CD14-positive monocyte (primary cell): ENCODE measurements around the gene CMPK1. TPM values are rescaled to one million over a fixed set of nuclear protein-coding genes. Genes with fewer than 3 reads are reported as not detected.
"Not testable (repeated sequence)": the region's sequence is repeated elsewhere in the genome, so short reads cannot be mapped to it uniquely, and the experiment has no call there.

Experiments used
- DNase-seq, 3 donors: peaks; one replicate each; pipeline ENCODE4 v3.0.0-alpha.2; 2011 to 2022
- H2AFZ ChIP-seq: 2 replicates; pipeline ENCODE4 v1.6.0; 2012; ENCODE audit warnings: mild to moderate bottlenecking, low read depth, low read length, inconsistent platforms; ENCODE audit not compliant: insufficient read depth, poor library complexity, severe bottlenecking
- H3K27ac ChIP-seq, 2 donors: 1 replicate in 1 of 2; 2 replicates in 1 of 2; pipeline ENCODE4 v1.5.1; 2012 to 2013; ENCODE audit warnings: low read length in 2 of 2, control low read depth in 1 of 2, inconsistent platforms in 1 of 2, low read depth in 1 of 2, mild to moderate bottlenecking in 1 of 2
- H3K27me3 ChIP-seq, 2 donors: one replicate each; pipeline versions ENCODE4 v1.6.0 to v1.6.1; 2011 to 2013; ENCODE audit warnings: low read length in 2 of 2; ENCODE audit not compliant: control insufficient read depth in 2 of 2, insufficient read depth in 2 of 2
- H3K36me3 ChIP-seq, 2 donors: replicated peaks in 1 of 2; 1 replicate in 1 of 2; 2 replicates in 1 of 2; pipeline versions ENCODE4 v1.5.1 to v1.6.1; 2012 to 2013; ENCODE audit warnings: low read length in 2 of 2, control low read depth in 1 of 2, inconsistent platforms in 1 of 2, mild to moderate bottlenecking in 1 of 2; ENCODE audit not compliant: insufficient read depth in 2 of 2, control insufficient read depth in 1 of 2
- H3K4me1 ChIP-seq, 2 donors: 1 replicate in 1 of 2; 2 replicates in 1 of 2; pipeline versions ENCODE4 v1.5.1 to v1.6.1; 2012 to 2013; ENCODE audit warnings: low read length in 2 of 2, control low read depth in 1 of 2, inconsistent platforms in 1 of 2, mild to moderate bottlenecking in 1 of 2, moderate library complexity in 1 of 2; ENCODE audit not compliant: insufficient read depth in 2 of 2, control insufficient read depth in 1 of 2
- H3K4me2 ChIP-seq: replicated peaks from 2 replicates; pipeline ENCODE3; 2012; ENCODE audit warnings: low read length, moderate library complexity, mild to moderate bottlenecking; ENCODE audit not compliant: poor library complexity, severe bottlenecking; ENCODE audit errors: extremely low read depth
- H3K4me3 ChIP-seq, 3 experiments: fragments of 200-600 bp in 1 of 3; sonication (generic) in 1 of 3; replicated peaks in 1 of 3; 1 replicate in 2 of 3; 2 replicates in 1 of 3; pipeline ENCODE4 v1.5.1; 2011 to 2013; ENCODE audit warnings: low read length in 3 of 3, mild to moderate bottlenecking in 3 of 3, control low read depth in 2 of 3, low read depth in 2 of 3, inconsistent platforms in 1 of 3, moderate library complexity in 1 of 3
- H3K79me2 ChIP-seq: 2 replicates; pipeline ENCODE4 v1.6.0; 2012; ENCODE audit warnings: mild to moderate bottlenecking, control low read depth, inconsistent platforms, low read length, moderate library complexity; ENCODE audit not compliant: insufficient read depth
- H3K9ac ChIP-seq: 2 replicates; pipeline ENCODE4 v1.6.0; 2017; ENCODE audit warnings: low read length, mild to moderate bottlenecking; ENCODE audit not compliant: insufficient read depth, poor library complexity, severe bottlenecking
- H3K9me3 ChIP-seq, 2 donors: replicated peaks in 1 of 2; 1 replicate in 1 of 2; 2 replicates in 1 of 2; pipeline versions ENCODE4 v1.5.1 to v1.6.1; 2012 to 2013; ENCODE audit warnings: low read length in 2 of 2, control low read depth in 1 of 2; ENCODE audit not compliant: control insufficient read depth in 1 of 2, insufficient read depth in 1 of 2
- H4K20me1 ChIP-seq: 2 replicates; pipeline ENCODE4 v1.6.0; 2012; ENCODE audit warnings: mild to moderate bottlenecking, low read length, control low read depth, moderate library complexity; ENCODE audit not compliant: insufficient read depth
- H3K27ac Mint-ChIP-seq, 7 donors: one replicate each; pipeline ENCODE4 v1.8.0; 2020; ENCODE audit warnings: mild to moderate bottlenecking in 7 of 7, mixed read lengths in 7 of 7, moderate library complexity in 6 of 7, inconsistent platforms in 2 of 7
- H3K27me3 Mint-ChIP-seq, 3 donors: one replicate each; pipeline ENCODE4 v1.8.0; 2021 to 2022; ENCODE audit warnings: low read depth in 3 of 3, mild to moderate bottlenecking in 3 of 3, mixed read lengths in 3 of 3, moderate library complexity in 3 of 3, inconsistent platforms in 1 of 3
- H3K36me3 Mint-ChIP-seq, 2 donors: one replicate each; pipeline ENCODE4 v1.8.0; 2020; ENCODE audit warnings: mixed read lengths in 2 of 2, inconsistent platforms in 1 of 2, mild to moderate bottlenecking in 1 of 2
- H3K4me1 Mint-ChIP-seq: one replicate; pipeline ENCODE4 v1.8.0; 2020; ENCODE audit warnings: mild to moderate bottlenecking, mixed read lengths
- H3K4me3 Mint-ChIP-seq, 2 donors: one replicate each; pipeline ENCODE4 v1.8.0; 2020; ENCODE audit warnings: mild to moderate bottlenecking in 2 of 2, mixed read lengths in 2 of 2, moderate library complexity in 1 of 2
- H3K9me3 Mint-ChIP-seq, 7 donors: one replicate each; pipeline ENCODE4 v1.8.0; 2020 to 2022; ENCODE audit warnings: mixed read lengths in 7 of 7, mild to moderate bottlenecking in 6 of 7, moderate library complexity in 6 of 7, inconsistent platforms in 2 of 7
- CTCF ChIP-seq: fragments of 200-600 bp; IDR thresholded peaks from one replicate; pipeline ENCODE4 v1.8.0; 2022; ENCODE audit warnings: antibody characterized with exemption, mild to moderate bottlenecking
- whole genome bisulfite sequencing: methylation state at CpG from one replicate; pipeline ENCODE4 v1.1.5; 2013; ENCODE audit warnings: missing lambda C conversion rate; ENCODE audit not compliant: insufficient coverage; 5-methylcytosine and 5-hydroxymethylcytosine counted together
- intact Hi-C, 2 donors: fragments of 100-400 bp; cut with micrococcal nuclease; formaldehyde crosslinking; loops; one replicate each; pipeline versions ENCODE4 v1.15.0 to v1.15.1; 2023
- polyA minus RNA-seq: library from RNA; depleted of rRNA, polyadenylated mRNA; stranded (reverse); fragments of >200 nt; gene quantifications from 2 replicates; pipeline ENCODE4 v1.2.3, GENCODE V29; 2012
- polyA plus RNA-seq, 3 donors: library from polyadenylated mRNA; depleted of rRNA in 1 of 3; unstranded in 2 of 3; stranded (reverse) in 1 of 3; fragments of 300-500 nt in 2 of 3; fragments of >200 nt in 1 of 3; fragmentation: Illumina TruSeq in 2 of 3; gene quantifications; 1 replicate in 2 of 3; 2 replicates in 1 of 3; pipeline ENCODE4 v1.2.3, GENCODE V29; 2012 to 2021
- total RNA-seq, 12 experiments: library from RNA in 1 of 12; stranded (reverse) in 1 of 12; fragments of 120-200 nt in 1 of 12; gene quantifications; one replicate each; pipeline ENCODE4 v1.2.4 and lab custom pipeline; 2013 to 2026; ENCODE audit warnings: mixed read lengths in 6 of 12, inconsistent platforms in 1 of 12

The CMPK1 gene
- 69.0 TPM for total RNA-seq (2013)
- 10 to 100 TPM; 17.4 to 67.6 (median 65.2) TPM for polyA plus RNA-seq
- polyA minus RNA-seq: 15.4 and 23.9 TPM in 2 replicates
- 25.9 to 181 (median 117) reads per million in 11 experiments for total RNA-seq (lab: John Stamatoyannopoulos, UW)

- intact Hi-C loops: loop anchor here in 1 of 2 donors (2.0 kb wide), 1 partner anchor 21 kb away; no protein-coding TSS in a partner anchor
Observed at GRCh38 chr1:47333578-47333921, at the start of gene CMPK1. Gene CMPK1, plus strand, starts transcription at chr1:47333790. Its CDS starts 156 bp downstream, at chr1:47333946.

GRCh38 chr1:47288116-47288515 is 45.5 kb upstream of the CMPK1 start:
- not testable (repeated sequence) for H3K27me3 ChIP-seq
- WGBS: no CpG with 5 or more reads among the region's 4 CpGs
- peak overlapping the region in 3 of 7 donors; percentile 25 to 52 (median 26) for H3K27ac Mint-ChIP-seq

More at GRCh38 chr1:47333578-47333921, at the start of gene CMPK1:
- TF ChIP-seq CTCF: no peak
- peak within 1 kb of the TSS; percentile 96 for H2AFZ ChIP-seq
- no peaks in the 10 kb centered on the region for H3K9me3 Mint-ChIP-seq
- peaks cover 20 to 28% of the 10 kb centered on the region in 2 donors for H3K4me1 ChIP-seq
- 0% methylated on average over 40 of the region's 40 CpGs for WGBS
- peak within 1 kb of the TSS; percentile 86 to 95 (median 93) for H3K4me3 ChIP-seq
- peak within 1 kb of the TSS; percentile 84 for H3K9ac ChIP-seq
- H3K4me2 ChIP-seq: peak within 1 kb of the TSS; percentile 95
- peaks cover 43% of the 10 kb centered on the region for H3K79me2 ChIP-seq
- peaks cover 4% of the 10 kb centered on the region for H4K20me1 ChIP-seq
- peaks cover 12% of the 10 kb centered on the region for H3K4me1 Mint-ChIP-seq
- no peaks in the 10 kb centered on the region for H3K27me3 ChIP-seq
- peak within 1 kb of the TSS; percentile 95 for H3K4me3 Mint-ChIP-seq
- peak within 1 kb of the TSS; percentile 93 to 97 for H3K27ac ChIP-seq
- no peaks in the 10 kb centered on the region for H3K9me3 ChIP-seq
- no peaks in the 10 kb centered on the region for H3K36me3 Mint-ChIP-seq
- peak; percentile 41 to 56 (median 54) for DNase-seq
- no peaks in the 10 kb centered on the region for H3K27me3 Mint-ChIP-seq
- H3K36me3 ChIP-seq: no peaks in the 10 kb centered on the region
- peak within 1 kb of the TSS in 6 of 7 donors; percentile 96 to 97 (median 96) for H3K27ac Mint-ChIP-seq

GRCh38 chr1:47294863-47295262 is 38.7 kb upstream of the CMPK1 start:
- H3K4me1 Mint-ChIP-seq, H3K4me2 ChIP-seq, H3K4me3 ChIP-seq, H2AFZ ChIP-seq, H3K9me3 ChIP-seq, H3K27me3 ChIP-seq, H3K27me3 Mint-ChIP-seq, H3K79me2 ChIP-seq, H3K27ac ChIP-seq, H4K20me1 ChIP-seq, H3K9ac ChIP-seq, H3K9me3 Mint-ChIP-seq, H3K4me3 Mint-ChIP-seq, DNase-seq, intact Hi-C loops, H3K4me1 ChIP-seq: not testable (repeated sequence)
- 100% methylated on average over 3 of the region's 6 CpGs for WGBS
- Mint-ChIP-seq H3K27ac (peak overlapping the region in 1 of 7 donors; percentile 73), H3K36me3 (peaks cover 23 to 53% of the 10 kb centered on the region in 2 donors)
- peaks cover 32 to 67% of the 10 kb centered on the region in 2 donors for H3K36me3 ChIP-seq

More at GRCh38 chr1:47288116-47288515, 45.5 kb upstream of the CMPK1 start:
- H3K79me2 ChIP-seq, H4K20me1 ChIP-seq, H3K4me1 Mint-ChIP-seq, H3K9me3 Mint-ChIP-seq, H3K27me3 Mint-ChIP-seq, H3K4me1 ChIP-seq, H3K9me3 ChIP-seq, intact Hi-C loops, H3K9ac ChIP-seq, H3K4me2 ChIP-seq: not testable (repeated sequence)
- peak overlapping the region; percentile 51 to 65 for H3K4me3 Mint-ChIP-seq
- peak in 2 of 3 donors; percentile 3 to 14 for DNase-seq
- H3K4me3 ChIP-seq: peak overlapping the region in 1 of 3 experiments; percentile 25
- peaks cover 23 to 57% of the 10 kb centered on the region in 2 donors for H3K36me3 Mint-ChIP-seq
- H2AFZ ChIP-seq: peak overlapping the region; percentile 41
- peak overlapping the region in 1 of 2 donors; percentile 26 for H3K27ac ChIP-seq
- peaks cover 23 to 63% of the 10 kb centered on the region in 2 donors for H3K36me3 ChIP-seq
